H1 (cell line): ENCODE results near the gene NWD2. TPM values are rescaled to one million over a fixed set of nuclear protein-coding genes. Genes with fewer than 3 reads are reported as not detected.

ENCODE experiments used
- CHD7 ChIP-seq: fragments of 300-600 bp; sonication (generic); IDR thresholded peaks from 2 replicates; pipeline ENCODE4 v1.7.1; 2012; ENCODE audit warnings: low read length, moderate library complexity, mild to moderate bottlenecking, inconsistent platforms; ENCODE audit not compliant: insufficient replicate concordance
- CREB1 ChIP-seq: IDR thresholded peaks from 2 replicates; pipeline ENCODE4 v1.6.1; 2012; ENCODE audit warnings: inconsistent platforms
- FOSL1 ChIP-seq: IDR thresholded peaks from 2 replicates; pipeline ENCODE4 v1.6.1; 2011; ENCODE audit warnings: mild to moderate bottlenecking, low read depth, low read length, moderate library complexity; ENCODE audit not compliant: insufficient read depth
- HDAC6 ChIP-seq: IDR thresholded peaks from one replicate; pipeline ENCODE4 v1.7.1; 2012; ENCODE audit warnings: low read depth, mild to moderate bottlenecking, inconsistent platforms, low read length, moderate library complexity
- KDM1A ChIP-seq: fragments of 200-600, 300-600 bp; sonication (generic); IDR thresholded peaks from 2 replicates; pipeline ENCODE4 v1.7.1; 2016; ENCODE audit warnings: mild to moderate bottlenecking, low read length, borderline replicate concordance
- NANOG ChIP-seq: IDR thresholded peaks from 2 replicates; pipeline ENCODE4 v1.6.1; 2011; ENCODE audit warnings: low read length, low read depth, mild to moderate bottlenecking, inconsistent platforms; ENCODE audit not compliant: insufficient read depth, poor library complexity, severe bottlenecking
- USF2 ChIP-seq: IDR thresholded peaks from 2 replicates; pipeline ENCODE4 v1.6.1; 2011; ENCODE audit warnings: low read length, improper control_type of control experiment
- YY1 ChIP-seq: IDR thresholded peaks from 2 replicates; pipeline ENCODE4 v1.6.1; 2011; ENCODE audit warnings: low read depth, mild to moderate bottlenecking, low read length
- polyA plus RNA-seq, 7 experiments: library from polyadenylated mRNA; depleted of rRNA in 3 of 7; stranded (reverse) in 5 of 7; unstranded in 2 of 7; fragments of >200 nt in 5 of 7; fragments of 200-250 nt in 2 of 7; gene quantifications; 1 replicate in 5 of 7; 2 replicates in 1 of 7; 4 replicates in 1 of 7; pipeline versions ENCODE4 v1.2.1 to v1.2.3, GENCODE V29; 2011 to 2013; ENCODE audit warnings: missing spikeins in 2 of 7, mixed read lengths in 2 of 7
- total RNA-seq: library from RNA; stranded (reverse); fragmentation: NEBNext Ultra II Directional; extraction: Animal tissue kit (Norgen Biotek cat#: 25700); gene quantifications from 2 replicates; pipeline ENCODE4 v1.2.1, GENCODE V29; 2021
- TF ChIP-seq, protein P1 (sequence below): IDR thresholded peaks from 2 replicates; pipeline ENCODE4 v1.6.1; 2012; ENCODE audit warnings: inconsistent platforms

NWD2 gene
- total and polyA plus RNA-seq, 2 of the 8 experiments (the other 6 are each of a cell fraction or from before 2014, with no cell fraction given) = under 0.01 TPM; not detected in 1

GRCh38 chr4:37471971-37472370 lies 227.4 kb downstream of the NWD2 start (continued):
- no peak for TF ChIP-seq CHD7
- no peak for TF ChIP-seq HDAC6
- no peak for TF ChIP-seq CREB1
- TF ChIP-seq NANOG = no peak
- TF ChIP-seq YY1 = no peak
- no peak for TF ChIP-seq KDM1A
- TF ChIP-seq USF2 = no peak
- TF ChIP-seq, protein P1, sequence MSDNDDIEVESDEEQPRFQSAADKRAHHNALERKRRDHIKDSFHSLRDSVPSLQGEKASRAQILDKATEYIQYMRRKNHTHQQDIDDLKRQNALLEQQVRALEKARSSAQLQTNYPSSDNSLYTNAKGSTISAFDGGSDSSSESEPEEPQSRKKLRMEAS = no peak
- no peak for TF ChIP-seq FOSL1
- TF ChIP-seq, all 59 proteins: peak for 0
